Osteoblast (primary cell): ENCODE results near the gene RARRES1. TPM values are rescaled to one million over a fixed set of nuclear protein-coding genes. Genes with fewer than 3 reads are reported as not detected.
A peak's percentile ranks its signal among the peaks of the same experiment; 100 is the strongest.

Experiments
- DNase-seq: peaks from one replicate; pipeline ENCODE4 v3.0.0; 2011; ENCODE audit warnings: low spot score, mixed read lengths; ENCODE audit not compliant: insufficient read length; ENCODE audit errors: missing footprints
- H2AFZ ChIP-seq: 2 replicates; pipeline ENCODE4 v1.6.0; 2011; ENCODE audit warnings: mild to moderate bottlenecking, low read length
- H3K27ac ChIP-seq: 2 replicates; pipeline ENCODE4 v1.5.1; 2011; ENCODE audit warnings: mild to moderate bottlenecking, low read depth, low read length, moderate library complexity
- H3K27me3 ChIP-seq: 2 replicates; pipeline ENCODE4 v1.6.0; 2012; ENCODE audit warnings: mild to moderate bottlenecking, control low read depth, inconsistent platforms, low read length, moderate library complexity; ENCODE audit not compliant: insufficient read depth
- H3K36me3 ChIP-seq: 2 replicates; pipeline ENCODE4 v1.5.1; 2011; ENCODE audit warnings: mild to moderate bottlenecking, low read length, control low read depth, moderate library complexity; ENCODE audit not compliant: insufficient read depth
- H3K4me1 ChIP-seq: 2 replicates; pipeline ENCODE4 v1.5.1; 2011; ENCODE audit warnings: mild to moderate bottlenecking, low read length, control low read depth, moderate library complexity; ENCODE audit not compliant: insufficient read depth
- H3K4me2 ChIP-seq: 2 replicates; pipeline ENCODE4 v1.6.0; 2011; ENCODE audit warnings: mild to moderate bottlenecking, low read length; ENCODE audit not compliant: insufficient read depth
- H3K4me3 ChIP-seq: fragments of 200-600 bp; sonication (generic); 3 replicates; pipeline ENCODE4 v1.5.1; 2012; ENCODE audit warnings: mild to moderate bottlenecking, low read length, inconsistent platforms; ENCODE audit not compliant: insufficient read depth
- H3K79me2 ChIP-seq: 2 replicates; pipeline ENCODE4 v1.6.0; 2012; ENCODE audit warnings: mild to moderate bottlenecking, low read length, control low read depth, inconsistent platforms; ENCODE audit not compliant: insufficient read depth
- H3K9me3 ChIP-seq: 2 replicates; pipeline ENCODE4 v1.5.1; 2011; ENCODE audit warnings: low read depth, low read length, control low read depth
- H4K20me1 ChIP-seq: 2 replicates; pipeline ENCODE4 v1.6.0; 2012; ENCODE audit warnings: mild to moderate bottlenecking, low read length, control low read depth; ENCODE audit not compliant: insufficient read depth
- total RNA-seq: library from RNA; depleted of rRNA; stranded (reverse); fragments of >200 nt; gene quantifications from 2 replicates; pipeline ENCODE4 v1.2.3, GENCODE V29; 2012
- TF ChIP-seq, protein P1 (sequence below): IDR thresholded peaks from 2 replicates; pipeline ENCODE4 v1.5.1; 2011; ENCODE audit warnings: mild to moderate bottlenecking, low read depth, low read length, moderate library complexity; ENCODE audit errors: extremely low read depth

RARRES1 gene
- total RNA-seq, 1 donor, result 19.5 TPM

DNA sequence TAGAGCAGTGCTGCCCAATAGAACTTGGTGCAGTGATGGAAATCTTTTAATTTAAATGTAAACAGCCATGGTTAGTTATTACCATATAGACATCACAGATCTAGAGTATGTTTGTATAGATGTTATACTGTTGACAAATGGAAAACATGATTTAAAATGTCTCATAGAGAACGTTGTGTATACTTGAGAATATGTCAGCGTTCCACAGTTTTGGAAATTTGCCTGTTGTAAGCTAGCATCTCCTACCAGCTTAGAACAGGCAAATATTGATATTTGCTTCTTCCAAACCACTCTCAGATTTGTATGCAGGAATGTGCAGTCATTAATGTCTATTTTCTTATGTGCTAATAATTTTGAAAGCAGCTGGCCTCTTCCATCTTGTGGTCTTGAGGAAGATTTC lies 51.4 kb downstream of the RARRES1 start:
- Histone ChIP-seq H3K9me3 (no peaks in the 10 kb centered on the region), H3K36me3 (peaks cover 4% of the 10 kb centered on the region), H2AFZ (no peak overlapping the region), H3K4me2 (no peak overlapping the region), H3K4me1 (peaks cover 29% of the 10 kb centered on the region), H4K20me1 (no peaks in the 10 kb centered on the region), H3K4me3 (no peak overlapping the region), H3K27me3 (no peaks in the 10 kb centered on the region), H3K27ac (no peak overlapping the region), H3K79me2 (peaks cover 7% of the 10 kb centered on the region)
- DNase-seq, result no peak
- TF ChIP-seq, protein P1, sequence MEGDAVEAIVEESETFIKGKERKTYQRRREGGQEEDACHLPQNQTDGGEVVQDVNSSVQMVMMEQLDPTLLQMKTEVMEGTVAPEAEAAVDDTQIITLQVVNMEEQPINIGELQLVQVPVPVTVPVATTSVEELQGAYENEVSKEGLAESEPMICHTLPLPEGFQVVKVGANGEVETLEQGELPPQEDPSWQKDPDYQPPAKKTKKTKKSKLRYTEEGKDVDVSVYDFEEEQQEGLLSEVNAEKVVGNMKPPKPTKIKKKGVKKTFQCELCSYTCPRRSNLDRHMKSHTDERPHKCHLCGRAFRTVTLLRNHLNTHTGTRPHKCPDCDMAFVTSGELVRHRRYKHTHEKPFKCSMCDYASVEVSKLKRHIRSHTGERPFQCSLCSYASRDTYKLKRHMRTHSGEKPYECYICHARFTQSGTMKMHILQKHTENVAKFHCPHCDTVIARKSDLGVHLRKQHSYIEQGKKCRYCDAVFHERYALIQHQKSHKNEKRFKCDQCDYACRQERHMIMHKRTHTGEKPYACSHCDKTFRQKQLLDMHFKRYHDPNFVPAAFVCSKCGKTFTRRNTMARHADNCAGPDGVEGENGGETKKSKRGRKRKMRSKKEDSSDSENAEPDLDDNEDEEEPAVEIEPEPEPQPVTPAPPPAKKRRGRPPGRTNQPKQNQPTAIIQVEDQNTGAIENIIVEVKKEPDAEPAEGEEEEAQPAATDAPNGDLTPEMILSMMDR, result no peak

DNA sequence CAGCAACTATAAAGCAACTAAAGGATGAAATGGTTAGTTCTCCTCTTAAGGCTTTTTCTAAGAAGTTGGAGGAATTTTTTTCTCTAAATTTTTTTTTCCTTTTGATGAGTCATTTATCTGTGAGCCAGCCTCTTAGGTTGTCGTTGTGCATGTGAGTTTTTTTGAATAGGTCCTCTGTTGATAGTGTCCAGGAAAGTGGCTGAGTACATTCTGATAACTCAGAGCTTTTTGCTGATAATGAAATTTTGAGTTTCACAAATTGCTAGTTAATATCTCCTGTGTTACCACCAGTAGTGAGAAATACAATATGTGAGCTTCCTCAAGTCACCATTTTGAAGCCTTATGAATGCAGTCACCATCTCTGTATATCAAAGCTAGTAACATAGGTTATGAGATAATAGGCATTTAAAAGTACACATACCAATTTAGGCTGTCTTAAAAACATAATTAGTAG lies 52.7 kb downstream of the RARRES1 start:
- no peaks in the 10 kb centered on the region for H3K9me3 ChIP-seq
- no peaks in the 10 kb centered on the region for H3K27me3 ChIP-seq
- peaks cover 17% of the 10 kb centered on the region for H3K4me1 ChIP-seq
- DNase-seq, result peak; percentile 73
- no peak overlapping the region for H3K4me2 ChIP-seq
- H2AFZ ChIP-seq, result no peak overlapping the region
- peaks cover 4% of the 10 kb centered on the region for H3K36me3 ChIP-seq
- no peaks in the 10 kb centered on the region for H4K20me1 ChIP-seq
- peaks cover 6% of the 10 kb centered on the region for H3K79me2 ChIP-seq
- H3K4me3 ChIP-seq, result no peak overlapping the region
- TF ChIP-seq, protein P1, result no peak
- peak overlapping the region; percentile 3 for H3K27ac ChIP-seq

DNA sequence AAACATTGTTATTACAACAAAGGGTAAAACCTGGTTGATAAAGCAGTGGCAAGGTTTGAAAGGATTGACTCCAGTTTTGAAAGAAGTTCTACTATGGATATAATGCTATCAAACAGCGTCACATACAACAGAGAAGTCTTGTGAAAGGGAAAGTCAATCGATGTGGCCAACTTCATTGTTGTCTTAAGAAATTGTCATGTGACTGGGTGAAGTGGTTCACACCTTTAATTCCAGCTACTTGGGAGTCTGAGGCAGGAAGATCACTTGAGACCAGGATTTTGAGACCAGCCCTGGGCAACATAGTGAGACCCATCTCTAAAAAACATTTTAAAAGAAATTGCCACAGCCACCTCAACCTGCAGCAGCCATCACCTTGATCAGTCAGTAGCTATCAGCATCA lies 53.6 kb downstream of the RARRES1 start:
- H3K9me3 ChIP-seq, result no peaks in the 10 kb centered on the region
- H3K4me1 ChIP-seq, result peaks cover 9% of the 10 kb centered on the region
- H3K4me2 ChIP-seq, result no peak overlapping the region
- peaks cover 4% of the 10 kb centered on the region for H3K79me2 ChIP-seq
- no peak overlapping the region for H2AFZ ChIP-seq
- no peak for DNase-seq
- peak overlapping the region; percentile 3 for H3K27ac ChIP-seq
- no peaks in the 10 kb centered on the region for H3K27me3 ChIP-seq
- TF ChIP-seq, protein P1, result no peak
- no peak overlapping the region for H3K4me3 ChIP-seq
- no peaks in the 10 kb centered on the region for H4K20me1 ChIP-seq
- H3K36me3 ChIP-seq, result peaks cover 4% of the 10 kb centered on the region

DNA sequence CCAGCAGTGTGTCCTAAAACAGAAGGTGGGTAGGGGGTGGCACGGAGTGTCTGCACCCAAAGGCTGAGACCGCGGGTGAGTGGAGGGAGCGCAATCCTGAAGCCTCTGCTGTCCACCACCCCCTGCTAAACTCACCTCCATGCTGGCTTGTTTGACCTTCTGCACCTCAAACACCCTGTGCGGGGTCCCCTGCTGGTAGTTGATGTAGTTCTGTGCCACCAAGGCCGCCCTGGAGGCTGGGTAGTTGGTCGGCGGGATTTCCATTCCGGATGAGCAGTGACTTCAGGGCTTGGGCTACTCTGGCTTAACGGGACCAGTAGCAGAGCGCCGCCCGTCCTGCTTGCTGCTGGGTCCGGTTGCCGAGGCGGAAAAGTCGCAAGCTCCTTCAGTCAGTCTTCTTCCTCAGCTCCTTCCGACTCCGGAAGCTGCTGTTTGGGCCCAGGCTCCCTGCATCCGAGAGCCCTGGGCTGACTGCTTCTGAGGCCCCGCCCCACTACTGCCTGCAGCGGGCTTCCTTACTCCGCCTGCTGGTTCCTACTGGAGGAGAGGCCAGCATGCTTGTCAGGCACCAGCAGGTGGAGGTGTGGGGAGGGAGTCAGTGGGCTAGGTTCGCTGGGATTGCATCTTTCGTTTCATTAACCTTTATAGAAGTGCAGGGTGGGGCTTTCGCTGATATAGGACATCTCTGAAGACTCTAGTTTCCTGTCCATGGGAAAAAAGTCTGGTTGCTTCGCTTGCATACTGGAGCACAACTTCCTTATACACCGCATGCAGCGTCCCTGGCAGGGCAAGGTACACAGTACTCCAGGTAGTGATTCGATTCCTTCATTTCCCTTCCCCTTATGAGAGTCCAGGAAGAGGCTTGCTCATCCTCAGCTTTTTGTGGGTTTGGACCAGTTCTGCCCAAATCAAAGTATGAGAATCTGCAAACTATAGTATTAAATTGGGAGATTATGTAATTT lies 59.8 kb downstream of the RARRES1 start, which contains the start of gene LXN:
LXN (minus strand) TSS at position 434 of the 962 bp plus-strand sequence; CDS start at position 264, 170 bp downstream.
- peaks cover 39% of the 10 kb centered on the region for H3K4me1 ChIP-seq
- peak within 1 kb of the TSS; percentile 80 for H3K4me3 ChIP-seq
- H3K79me2 ChIP-seq, result peaks cover 43% of the 10 kb centered on the region
- H4K20me1 ChIP-seq, result peaks cover 5% of the 10 kb centered on the region
- no peaks in the 10 kb centered on the region for H3K27me3 ChIP-seq
- H3K36me3 ChIP-seq, result peaks cover 27% of the 10 kb centered on the region
- DNase-seq, result peak; percentile 87
- H3K4me2 ChIP-seq, result peak within 1 kb of the TSS; percentile 86
- H2AFZ ChIP-seq, result peak within 1 kb of the TSS; percentile 67
- TF ChIP-seq, protein P1, result peak; percentile 65
- H3K9me3 ChIP-seq, result no peaks in the 10 kb centered on the region
- peak within 1 kb of the TSS; percentile 76 for H3K27ac ChIP-seq
